Fibroblast of skin of right quadriceps (primary cell): ENCODE data around the gene FBXO8.

Experiments used
- DNase-seq: peaks from one replicate; pipeline ENCODE4 v3.0.0-alpha.2; 2013

The FBXO8 gene

GRCh38 chr4:174241162-174241561 is 42.3 kb downstream of the FBXO8 start:
- no peak for DNase-seq

GRCh38 chr4:174236359-174236758 is 47.1 kb downstream of the FBXO8 start:
- no peak for DNase-seq

- no peak for DNase-seq
These were observed 52.8 kb downstream of the FBXO8 start for GRCh38 chr4:174230680-174231079.

- DNase-seq: no peak
These were observed 53.3 kb downstream of the FBXO8 start for GRCh38 chr4:174230148-174230547.

GRCh38 chr4:174228988-174229387 is 54.5 kb downstream of the FBXO8 start:
- DNase-seq: no peak

GRCh38 chr4:174225349-174226049 is 58.0 kb downstream of the FBXO8 start:
- DNase-seq: no peak

GRCh38 chr4:174224550-174224949 is 58.9 kb downstream of the FBXO8 start:
- DNase-seq: no peak

GRCh38 chr4:174222266-174222872 is 61.1 kb downstream of the FBXO8 start:
- no peak for DNase-seq

GRCh38 chr4:174218127-174218790 is 65.2 kb downstream of the FBXO8 start:
- no peak for DNase-seq

- peak; percentile 77 for DNase-seq
These were observed 66.0 kb downstream of the FBXO8 start for GRCh38 chr4:174217273-174218126.

- DNase-seq: no peak
These were observed 66.6 kb downstream of the FBXO8 start for GRCh38 chr4:174216799-174217272.

- DNase-seq: no peak
These were observed 67.3 kb downstream of the FBXO8 start for GRCh38 chr4:174215961-174216680.

- DNase-seq: no peak
These were observed 68.4 kb downstream of the FBXO8 start for GRCh38 chr4:174215057-174215456.

- DNase-seq: no peak
These were observed 69.2 kb downstream of the FBXO8 start for GRCh38 chr4:174214101-174214878.

- no peak for DNase-seq
These were observed 69.8 kb downstream of the FBXO8 start for GRCh38 chr4:174213731-174214100.

- no peak for DNase-seq
These were observed 71.4 kb downstream of the FBXO8 start for GRCh38 chr4:174212061-174212460.

- DNase-seq: no peak
These were observed 71.8 kb downstream of the FBXO8 start for GRCh38 chr4:174211622-174212044.

GRCh38 chr4:174210952-174211490 is 72.4 kb downstream of the FBXO8 start:
- peak; percentile 51 for DNase-seq

- DNase-seq: no peak
These were observed 73.1 kb downstream of the FBXO8 start for GRCh38 chr4:174210354-174210753.

- DNase-seq: no peak
These were observed 74.1 kb downstream of the FBXO8 start for GRCh38 chr4:174209341-174209740.

- peak; percentile 33 for DNase-seq
These were observed 76.1 kb downstream of the FBXO8 start for GRCh38 chr4:174207367-174207766.
